Keratinocyte (primary cell): ENCODE results near the gene OPN4. TPM values are rescaled to one million over a fixed set of nuclear protein-coding genes. Genes with fewer than 3 reads are reported as not detected.
A peak's percentile ranks its signal among the peaks of the same experiment; 100 is the strongest.

Experiments used
- DNase-seq: peaks from one replicate; pipeline ENCODE4 v3.0.0-alpha.2; 2011; ENCODE audit warnings: low read depth, missing footprints, low spot score
- FAIRE-seq: peaks from 2 replicates; lab custom pipeline; 2011; peaks lifted over from hg19 to GRCh38; lab: Jason Lieb, UNC
- H2AFZ ChIP-seq: 2 replicates; pipeline ENCODE4 v1.6.0; 2012; ENCODE audit warnings: low read length, control low read depth, inconsistent platforms; ENCODE audit not compliant: control insufficient read depth
- H3K27ac ChIP-seq: 2 replicates; pipeline ENCODE4 v1.5.1; 2011; ENCODE audit warnings: low read length; ENCODE audit not compliant: control insufficient read depth, insufficient read depth
- H3K27me3 ChIP-seq: 3 replicates; pipeline ENCODE4 v1.6.0; 2011; ENCODE audit warnings: low read length; ENCODE audit not compliant: control insufficient read depth, insufficient read depth; ENCODE audit errors: extremely low read depth
- H3K36me3 ChIP-seq, 2 experiments: 2 replicates in 1 of 2; 3 replicates in 1 of 2; pipeline ENCODE4 v1.5.1; 2011; ENCODE audit warnings: low read length in 2 of 2, mild to moderate bottlenecking in 1 of 2; ENCODE audit not compliant: control insufficient read depth in 2 of 2, insufficient read depth in 2 of 2; ENCODE audit errors: extremely low read depth in 1 of 2
- H3K4me1 ChIP-seq: 3 replicates; pipeline ENCODE4 v1.5.1; 2011; ENCODE audit warnings: low read length; ENCODE audit not compliant: control insufficient read depth, insufficient read depth; ENCODE audit errors: extremely low read depth
- H3K4me2 ChIP-seq: 3 replicates; pipeline ENCODE4 v1.6.0; 2011; ENCODE audit warnings: low read depth, low read length; ENCODE audit not compliant: control insufficient read depth, insufficient read depth; ENCODE audit errors: extremely low read depth
- H3K4me3 ChIP-seq, 3 experiments: fragments of 200-600 bp in 1 of 3; sonication (generic) in 1 of 3; 2 replicates in 2 of 3; 3 replicates in 1 of 3; pipeline ENCODE4 v1.5.1; 2011 to 2016; ENCODE audit warnings: low read length in 3 of 3, mild to moderate bottlenecking in 3 of 3, control low read depth in 2 of 3, inconsistent platforms in 1 of 3, low read depth in 1 of 3, mixed read lengths in 1 of 3, mixed run types in 1 of 3, moderate library complexity in 1 of 3; ENCODE audit not compliant: control insufficient read depth in 2 of 3, insufficient read depth in 2 of 3; ENCODE audit errors: extremely low read depth in 1 of 3
- H3K79me2 ChIP-seq: 2 replicates; pipeline ENCODE4 v1.6.0; 2012; ENCODE audit warnings: low read length; ENCODE audit not compliant: control insufficient read depth, insufficient read depth
- H3K9ac ChIP-seq: 3 replicates; pipeline ENCODE4 v1.6.0; 2011; ENCODE audit warnings: low read length; ENCODE audit not compliant: control insufficient read depth, insufficient read depth; ENCODE audit errors: extremely low read depth
- H3K9me1 ChIP-seq: 3 replicates; pipeline ENCODE4 v1.6.0; 2011; ENCODE audit warnings: low read length; ENCODE audit not compliant: control insufficient read depth, insufficient read depth; ENCODE audit errors: extremely low read depth
- H3K9me3 ChIP-seq: 2 replicates; pipeline ENCODE4 v1.5.1; 2012; ENCODE audit warnings: low read depth, low read length; ENCODE audit not compliant: control insufficient read depth
- H4K20me1 ChIP-seq: 3 replicates; pipeline ENCODE4 v1.6.0; 2011; ENCODE audit warnings: low read length; ENCODE audit not compliant: control insufficient read depth, insufficient read depth; ENCODE audit errors: extremely low read depth
- CTCF ChIP-seq, 3 experiments: IDR thresholded peaks in 1 of 3; conservative IDR thresholded peaks in 1 of 3; optimal IDR thresholded peaks in 1 of 3; 2 replicates in 2 of 3; 3 replicates in 1 of 3; pipeline versions ENCODE3 to v1.5.1; 2011; ENCODE audit warnings: low read length in 3 of 3, mild to moderate bottlenecking in 3 of 3, moderate library complexity in 2 of 3, control low read depth in 1 of 3, inconsistent platforms in 1 of 3; ENCODE audit not compliant: insufficient read depth in 2 of 3; ENCODE audit errors: extremely low read depth in 1 of 3
- EZH2 ChIP-seq: IDR thresholded peaks from one replicate; pipeline ENCODE4 v1.6.1; 2012; ENCODE audit warnings: inconsistent platforms, mild to moderate bottlenecking, low read length, moderate library complexity
- dilution Hi-C: fragments of 300-500 bp; cut with MboI; formaldehyde crosslinking; loops from one replicate; pipeline ENCODE4 v1.7.0; 2020; ENCODE audit warnings: low sequenced_read_pairs; ENCODE audit not compliant: extremely low pct_ligation_motif_present
- polyA plus RNA-seq, 5 experiments: library from polyadenylated mRNA; depleted of rRNA in 3 of 5; stranded (reverse) in 3 of 5; stranded (forward) in 1 of 5; unstranded in 1 of 5; fragments of >200 nt; gene quantifications; 1 replicate in 1 of 5; 2 replicates in 3 of 5; 3 replicates in 1 of 5; pipeline versions ENCODE4 v1.2.1 to v1.2.3, GENCODE V29; 2011 to 2012; ENCODE audit warnings: missing spikeins in 2 of 5, low read depth in 1 of 5, low replicate concordance in 1 of 5

The OPN4 gene
- polyA plus RNA-seq, 1 donor (not counting 4 experiments of a cell fraction or from before 2014, with no cell fraction given): not detected

DNA sequence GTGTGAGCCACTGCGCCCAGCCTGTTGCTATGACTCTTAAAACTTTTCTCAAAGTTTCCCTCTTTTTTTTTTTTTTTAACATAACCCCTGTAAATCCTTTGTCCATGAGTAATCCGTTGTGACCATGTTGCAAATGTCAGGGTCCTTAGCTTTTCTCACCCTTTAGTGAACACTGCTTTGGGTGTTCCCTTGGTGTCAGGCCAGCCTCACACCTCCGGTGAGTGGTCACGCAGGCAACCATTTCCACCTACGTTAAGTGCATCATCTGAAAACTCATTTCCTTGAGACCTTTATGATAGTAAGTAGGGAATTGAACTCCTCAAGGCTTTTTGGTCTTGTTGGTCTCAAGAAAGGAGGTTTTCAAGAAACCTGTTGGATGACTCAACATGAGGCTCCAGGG is 41.3 kb upstream of the OPN4 start:
- no peaks in the 10 kb centered on the region for H4K20me1 ChIP-seq
- H3K27me3 ChIP-seq: no peaks in the 10 kb centered on the region
- TF ChIP-seq EZH2 (no peak), CTCF (optimal IDR thresholded peaks at IDR 0.05 in 1 of 3, IDR thresholded peaks at IDR 0.05 in 1 of 3, conservative IDR thresholded peaks at IDR 0.05 in 1 of 3; ENCODE audit: extremely low read depth in 1 of 3, insufficient read depth in 2 of 3, low read length in 3 of 3) (no peak)
- no peak for FAIRE-seq
- H3K9ac ChIP-seq: no peak overlapping the region
- no peak overlapping the region for H3K27ac ChIP-seq
- no peaks in the 10 kb centered on the region for H3K9me3 ChIP-seq
- H3K4me1 ChIP-seq: peaks cover 4% of the 10 kb centered on the region
- no peak for DNase-seq
- dilution Hi-C loops: no loop called here
- no peak overlapping the region for H2AFZ ChIP-seq
- H3K9me1 ChIP-seq: no peaks in the 10 kb centered on the region
- no peak overlapping the region for H3K4me3 ChIP-seq
- no peaks in the 10 kb centered on the region for H3K79me2 ChIP-seq
- H3K4me2 ChIP-seq: no peak overlapping the region
- H3K36me3 ChIP-seq: no peaks in the 10 kb centered on the region

DNA sequence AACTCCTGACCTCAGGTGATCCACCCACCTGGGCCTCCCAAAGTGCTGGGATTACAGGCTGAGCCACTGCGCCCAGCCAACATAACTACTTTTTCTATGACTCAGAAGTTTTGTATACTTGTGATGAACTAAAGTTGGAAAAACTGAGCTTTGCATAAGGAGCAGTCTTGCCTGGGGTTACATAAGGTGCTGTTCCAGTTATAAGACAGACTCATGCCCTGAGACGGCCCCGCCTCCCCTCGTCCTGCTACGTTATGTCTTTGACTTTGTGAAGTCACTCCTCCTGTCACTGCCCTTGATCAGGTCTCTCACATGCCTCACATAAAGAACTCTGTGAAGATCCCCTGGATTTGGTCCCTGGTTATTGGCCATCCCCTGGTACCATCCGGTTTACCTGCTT is 40.4 kb upstream of the OPN4 start:
- peak; percentile 69 for FAIRE-seq

More for the DNA sequence above, 40.4 kb upstream of the OPN4 start:
- no peak overlapping the region for H3K4me3 ChIP-seq
- no peak overlapping the region for H3K4me2 ChIP-seq
- H3K9me1 ChIP-seq: no peaks in the 10 kb centered on the region
- H3K79me2 ChIP-seq: no peaks in the 10 kb centered on the region
- no peak overlapping the region for H3K27ac ChIP-seq
- H3K36me3 ChIP-seq: no peaks in the 10 kb centered on the region
- peak; percentile 21 for DNase-seq
- no peaks in the 10 kb centered on the region for H3K9me3 ChIP-seq
- no peak overlapping the region for H3K9ac ChIP-seq
- TF ChIP-seq CTCF (optimal IDR thresholded peaks at IDR 0.05 in 1 of 3, IDR thresholded peaks at IDR 0.05 in 1 of 3, conservative IDR thresholded peaks at IDR 0.05 in 1 of 3; ENCODE audit: extremely low read depth in 1 of 3, insufficient read depth in 2 of 3, low read length in 3 of 3): no peak
- TF ChIP-seq EZH2: no peak
- H3K4me1 ChIP-seq: peaks cover 4% of the 10 kb centered on the region
- no peaks in the 10 kb centered on the region for H3K27me3 ChIP-seq
- dilution Hi-C loops: no loop called here
- no peak overlapping the region for H2AFZ ChIP-seq
- H4K20me1 ChIP-seq: no peaks in the 10 kb centered on the region
